ENCODE data around the gene AVPR2.

The AVPR2 gene

DNA sequence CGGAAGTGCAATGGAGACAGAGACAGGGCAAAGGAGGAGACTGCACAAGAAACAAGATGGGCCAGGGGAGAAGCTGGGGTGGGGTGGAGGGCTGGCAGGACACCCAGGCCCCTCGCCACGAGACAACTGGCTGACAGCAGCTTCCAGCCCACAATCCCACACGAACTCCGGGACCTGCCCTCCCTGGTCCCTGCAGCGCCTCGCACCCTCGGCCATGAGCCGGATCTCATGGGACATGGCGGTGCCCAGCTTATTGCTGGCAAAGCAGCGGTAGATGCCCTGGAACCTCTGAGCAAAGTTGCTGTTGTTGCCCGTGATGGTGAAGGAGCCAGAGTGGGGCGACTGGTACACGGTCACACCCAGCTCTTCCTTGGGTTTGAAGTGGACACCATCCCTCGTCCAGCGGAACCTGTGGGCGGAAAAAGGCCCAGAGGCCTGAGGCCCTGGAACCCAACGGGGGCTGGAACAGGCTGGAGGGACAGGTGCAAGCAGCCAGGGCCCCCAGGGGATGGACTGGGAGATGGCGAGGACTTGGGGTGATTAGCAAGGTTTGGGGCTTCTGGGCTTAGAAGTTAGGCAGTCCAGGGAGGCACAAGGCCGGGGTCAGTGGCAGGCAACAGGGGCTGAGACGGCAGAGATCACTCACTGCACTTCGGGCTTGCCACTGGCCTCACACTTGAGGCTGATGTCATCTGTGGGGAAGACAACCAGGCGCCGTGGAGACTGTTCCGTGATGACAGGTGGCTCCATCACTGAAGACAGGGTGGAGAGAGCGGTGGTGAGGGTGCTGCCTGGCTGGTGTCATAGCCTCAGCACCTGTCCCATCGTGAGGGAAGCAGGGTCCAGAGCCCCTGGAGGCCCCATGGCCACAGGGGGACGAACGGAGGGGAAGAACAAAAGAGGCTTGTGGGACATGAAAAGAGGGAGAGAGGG is 32.3 kb upstream of the AVPR2 start:
- DNase-seq: no peak

DNA sequence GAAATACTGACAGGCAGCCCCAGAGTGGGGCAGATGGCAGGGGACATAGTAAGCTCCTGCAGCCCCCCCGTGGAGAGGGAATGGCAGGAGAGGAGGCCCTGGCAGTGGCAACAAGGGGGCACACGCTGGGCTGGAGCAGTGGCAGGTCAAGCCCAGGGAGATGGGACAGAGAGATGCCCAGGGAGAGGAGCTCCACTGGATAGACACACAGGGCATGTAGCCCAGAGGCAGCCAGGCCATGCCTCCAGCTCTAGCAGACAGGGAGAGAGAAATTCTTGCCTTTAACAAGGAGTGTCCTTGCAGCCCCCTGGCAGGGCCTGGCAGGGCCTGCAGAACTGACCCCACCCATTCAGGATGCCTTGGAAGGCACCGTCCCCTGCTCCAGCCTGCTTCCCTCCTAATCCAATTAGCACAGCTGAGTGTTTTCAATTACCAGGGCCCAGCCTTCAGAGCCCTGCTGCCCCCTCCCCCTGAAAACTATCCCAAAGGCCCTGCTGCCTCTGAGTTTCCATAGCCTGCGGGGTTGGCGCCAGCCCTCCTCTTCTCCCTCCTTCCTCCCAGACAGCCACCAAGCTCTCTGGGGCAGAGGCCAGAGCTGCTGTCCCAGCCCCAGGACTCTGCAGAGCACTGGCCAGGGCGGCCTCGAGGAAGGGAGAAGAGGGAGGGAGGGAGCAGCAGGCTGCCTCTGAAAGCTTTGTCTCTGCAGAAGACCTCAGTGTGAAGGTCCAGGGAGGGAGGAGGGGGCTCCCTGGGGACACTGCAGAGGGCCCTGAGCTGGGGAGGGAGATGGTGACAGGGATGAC is 31.0 kb upstream of the AVPR2 start:
- DNase-seq: no peak

DNA sequence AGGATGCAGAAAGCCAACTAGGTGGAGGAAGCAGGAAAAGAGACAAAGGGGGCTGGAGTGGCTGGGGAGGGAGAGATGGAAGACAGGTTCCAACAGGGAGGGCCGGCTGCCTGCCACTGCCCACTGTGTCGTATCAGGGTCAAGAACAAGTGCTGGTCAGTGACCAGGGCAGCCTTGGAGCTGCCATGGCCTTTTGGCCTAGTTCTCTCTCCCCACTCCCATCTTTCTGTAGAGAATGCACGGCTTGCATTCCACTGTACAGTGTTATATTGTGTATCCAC is 30.4 kb upstream of the AVPR2 start:
- no peak for DNase-seq

DNA sequence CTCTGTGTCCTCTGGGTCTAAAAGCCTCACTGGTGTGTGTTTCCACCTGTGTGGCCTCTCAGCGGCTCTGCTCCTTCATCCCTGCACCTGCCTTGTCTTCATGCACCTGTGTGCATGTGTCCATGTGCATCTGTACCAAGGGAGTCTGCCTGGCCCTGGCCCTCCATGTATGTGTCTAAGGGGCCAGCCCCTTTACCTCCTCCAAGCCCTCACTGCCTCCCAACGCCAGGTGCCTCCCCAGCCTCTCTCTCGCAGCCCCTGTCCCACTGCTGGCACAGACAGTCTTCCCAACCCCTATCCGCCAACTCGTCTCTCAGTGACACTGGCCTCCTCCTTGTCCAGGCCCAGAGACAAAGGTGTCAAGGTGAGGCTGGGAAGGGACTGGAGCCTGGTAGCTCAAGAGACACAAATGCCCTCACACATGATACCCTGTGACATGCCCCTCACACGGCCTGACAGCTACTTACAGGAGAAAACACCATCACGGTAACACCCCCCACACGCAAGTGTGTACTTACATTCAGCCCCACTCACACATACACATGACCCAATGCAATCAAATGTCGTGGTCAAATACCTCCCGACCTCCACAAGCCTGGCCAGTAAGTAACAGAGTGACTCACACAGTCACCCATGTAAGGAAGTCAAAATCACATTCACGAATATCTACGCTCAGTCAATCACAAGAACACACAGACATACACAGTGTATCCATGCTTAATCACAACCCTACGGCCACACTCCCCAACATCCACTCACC is 29.9 kb upstream of the AVPR2 start:
- no peak for DNase-seq

DNA sequence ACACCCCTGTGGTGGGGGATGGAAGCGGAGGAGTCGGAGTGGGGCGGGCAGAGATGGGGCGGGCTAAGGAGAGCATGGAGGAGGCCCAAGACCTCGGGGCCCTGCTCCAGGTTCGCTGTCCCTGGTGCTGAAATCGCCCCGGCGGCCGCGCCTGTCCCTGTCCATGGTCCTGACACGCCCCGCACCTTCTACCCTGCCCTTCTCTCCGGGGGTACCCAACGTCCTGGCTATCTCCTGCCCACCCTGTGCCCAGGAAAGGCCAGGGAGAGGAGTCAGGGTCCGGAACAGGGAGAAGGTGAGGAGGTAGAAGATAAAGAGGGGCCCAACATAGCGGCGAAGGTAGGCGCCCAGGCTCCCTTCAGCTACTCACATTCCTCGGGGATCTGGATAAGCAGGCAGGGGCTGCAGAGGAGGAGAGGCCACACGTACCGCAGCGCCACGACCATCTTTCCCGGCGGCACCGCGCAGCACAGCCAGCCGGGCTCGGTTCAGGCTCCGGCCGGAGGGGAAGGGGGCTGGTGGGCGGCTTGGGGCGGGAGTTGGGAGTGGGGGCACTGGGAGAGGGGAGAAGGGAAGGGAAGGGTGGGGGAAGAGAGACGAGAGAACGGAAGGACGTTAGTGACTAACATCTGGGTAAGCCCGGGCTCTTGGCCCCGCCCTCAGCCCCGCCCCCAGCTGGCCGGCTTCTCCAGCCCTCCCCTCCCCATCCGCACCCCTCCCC is 28.9 kb upstream of the AVPR2 start:
- no peak for DNase-seq

DNA sequence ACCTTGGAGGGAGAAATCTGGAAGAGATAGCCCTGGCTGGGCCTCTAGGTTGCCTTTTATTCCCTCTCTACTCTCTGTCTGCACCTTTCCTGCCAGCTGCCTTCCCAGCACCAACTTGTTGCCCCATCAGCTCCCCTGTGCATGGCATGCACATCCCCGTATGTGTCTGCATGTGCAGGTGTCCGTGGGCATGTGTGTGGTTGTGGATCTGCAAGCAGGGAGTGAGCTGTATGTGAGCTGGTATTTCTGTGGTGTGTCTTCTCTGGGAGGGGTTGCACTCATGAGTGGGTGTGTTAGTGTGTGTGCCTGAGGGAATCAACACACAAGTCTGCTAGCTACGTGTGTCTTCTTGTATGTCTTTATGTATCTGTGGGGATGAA is 28.4 kb upstream of the AVPR2 start:
- no peak for DNase-seq

DNA sequence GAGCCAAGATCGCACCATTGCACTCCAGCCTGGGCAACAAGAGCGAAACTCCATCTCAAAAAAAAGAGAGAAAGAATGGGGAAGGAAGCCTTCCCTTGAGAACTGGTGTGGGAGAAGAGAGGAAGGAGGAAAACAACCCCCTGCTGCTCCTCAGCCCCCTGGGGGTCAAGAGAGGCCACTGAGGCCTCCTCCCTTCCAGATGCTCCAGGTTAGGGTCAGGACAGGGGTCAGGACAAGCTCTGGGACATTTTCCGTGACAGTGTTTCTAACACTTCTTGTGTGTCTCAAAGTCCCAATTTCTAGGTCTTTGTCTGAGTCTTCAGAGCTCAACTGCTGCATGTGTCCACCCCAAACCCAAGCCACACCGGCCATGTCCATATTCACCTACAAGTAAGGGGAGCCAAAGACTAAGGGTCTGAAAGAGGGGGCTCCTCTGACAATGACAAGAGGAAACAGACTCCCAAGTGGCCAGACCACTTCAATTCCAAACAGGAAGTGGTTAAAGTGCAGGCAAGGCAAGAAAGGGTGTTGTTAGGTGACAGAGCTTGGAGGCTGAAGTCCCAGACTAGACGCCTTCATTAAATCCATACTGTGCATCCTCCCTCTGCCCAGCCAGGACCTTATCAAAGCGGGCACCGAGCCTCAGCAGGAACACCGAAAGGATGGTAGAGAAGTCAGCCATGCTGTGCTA is 26.8 kb upstream of the AVPR2 start:
- DNase-seq: no peak

DNA sequence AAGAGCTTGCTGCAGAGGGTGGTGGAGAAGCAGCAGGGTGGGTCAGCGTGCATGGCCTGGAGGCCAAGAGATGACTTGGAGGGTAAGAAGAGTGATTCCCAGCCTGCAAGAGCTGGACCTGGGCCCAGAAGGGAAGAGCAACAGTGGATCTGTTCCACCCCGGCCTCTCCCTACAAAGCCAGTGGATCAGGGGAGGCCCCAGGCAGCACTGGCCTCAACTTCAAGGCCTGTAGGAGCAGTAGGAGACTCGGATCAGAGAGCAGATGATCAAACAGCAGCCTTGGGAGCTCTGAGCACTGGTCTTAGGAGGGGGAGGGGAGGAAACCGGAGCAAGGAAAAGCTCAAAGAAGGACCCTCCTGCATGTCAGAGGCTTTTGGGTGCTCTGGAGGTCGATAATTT is 26.1 kb upstream of the AVPR2 start:
- no peak for DNase-seq

DNA sequence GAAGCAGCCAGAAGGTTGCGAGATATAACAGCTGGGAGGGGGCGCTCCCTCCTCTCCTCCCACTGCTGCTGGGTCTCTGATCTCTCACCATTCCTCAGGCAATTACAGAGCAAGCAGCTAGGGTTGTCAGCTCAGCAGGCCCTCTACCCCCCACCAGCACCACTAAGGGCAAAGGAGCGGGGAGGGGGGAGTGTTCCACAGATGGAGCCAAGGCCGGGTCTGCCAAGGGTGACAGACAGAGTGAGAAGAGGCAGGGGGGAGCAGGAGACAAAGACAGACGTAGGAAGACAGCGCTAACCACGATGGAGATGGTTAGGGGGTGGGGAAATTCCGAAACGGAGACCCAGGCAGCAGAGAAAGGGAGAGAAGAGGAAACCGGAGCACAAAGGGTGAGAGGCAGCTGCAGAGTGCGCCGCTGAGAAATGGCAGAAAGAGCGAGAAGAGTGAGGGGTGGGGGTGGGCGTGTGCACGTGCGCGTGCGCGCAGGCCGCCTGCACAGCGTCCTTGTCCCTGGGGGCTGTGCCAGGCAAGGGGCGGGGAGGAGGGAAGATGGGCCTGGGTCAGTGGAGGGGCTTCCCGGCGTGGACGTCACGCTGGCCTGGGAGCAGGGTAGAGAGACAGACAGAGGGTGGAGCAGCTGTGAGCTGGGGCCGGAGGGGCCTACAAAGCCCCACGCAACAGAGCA is 25.4 kb upstream of the AVPR2 start:
- peak; percentile 82 for DNase-seq

DNA sequence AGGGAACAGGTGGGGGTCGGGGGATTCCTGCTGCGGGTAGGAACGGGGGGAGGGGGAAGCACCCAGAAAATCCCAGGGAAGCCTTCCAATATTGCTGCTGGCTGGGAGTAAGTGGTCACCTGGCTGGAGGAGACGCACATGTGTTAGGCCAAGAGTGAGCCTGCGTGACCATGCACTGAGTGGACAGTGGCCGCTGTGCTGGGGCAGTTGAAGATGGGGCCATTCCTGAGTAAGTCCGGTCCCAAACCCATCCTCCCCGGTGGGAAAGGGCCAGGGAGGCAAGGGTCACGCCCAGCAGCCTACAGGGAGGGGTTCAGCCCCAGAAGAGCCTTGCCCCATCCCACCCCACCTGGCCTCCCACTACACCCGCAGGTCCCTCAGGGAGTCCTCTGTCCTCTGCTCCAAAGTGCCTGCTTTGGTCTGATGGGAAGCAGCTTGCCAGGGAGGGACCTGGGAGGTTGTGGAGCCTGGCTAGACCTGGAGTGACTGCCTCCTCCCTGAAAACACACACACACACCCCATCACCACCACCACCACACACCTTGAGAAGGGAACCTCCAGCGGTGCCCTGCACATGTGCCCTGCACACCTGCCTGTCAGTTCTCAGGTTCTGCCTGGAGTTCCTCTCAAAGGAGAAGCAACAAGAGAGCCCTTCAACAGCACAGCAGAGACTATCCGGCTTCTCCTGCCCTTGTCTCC is 24.6 kb upstream of the AVPR2 start:
- no peak for DNase-seq

DNA sequence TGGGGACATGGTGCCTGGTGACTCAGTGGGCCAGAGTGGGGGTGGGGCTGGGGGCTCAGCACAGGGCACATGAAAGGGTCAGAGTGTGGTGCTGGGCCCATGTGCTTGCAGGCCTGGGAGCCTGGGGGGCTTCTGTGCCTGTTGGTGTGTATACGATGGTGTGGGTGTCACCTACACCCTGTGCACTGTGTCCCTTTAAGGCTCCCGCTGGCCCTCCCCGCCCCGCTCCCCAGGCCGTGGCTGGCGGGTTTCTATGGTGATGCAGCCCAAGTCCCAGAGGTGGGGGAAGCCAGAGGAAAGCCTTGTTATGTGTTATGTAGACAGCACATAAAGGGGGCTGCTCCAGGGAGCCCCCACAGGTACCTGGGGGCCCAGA is 24.0 kb upstream of the AVPR2 start:
- no peak for DNase-seq

DNA sequence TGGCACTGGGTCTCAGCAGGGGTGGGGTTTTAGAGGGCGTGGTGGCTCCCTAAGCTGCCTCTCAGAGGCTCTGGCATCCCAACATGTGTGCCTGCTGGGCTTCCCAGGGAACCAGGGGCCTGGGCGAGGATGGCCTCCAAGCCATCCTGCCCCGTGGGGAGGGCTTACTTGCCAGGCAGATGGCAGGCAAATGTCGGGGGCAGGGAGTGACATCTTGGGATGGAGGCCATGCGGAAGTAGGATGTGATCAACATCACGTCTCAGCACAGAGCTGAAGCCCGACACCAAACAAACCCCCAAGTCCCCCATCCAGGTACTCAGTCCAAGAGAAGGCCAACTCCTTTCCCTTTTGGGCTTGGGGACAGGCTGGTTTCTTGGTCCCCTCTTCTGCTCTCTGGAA is 23.2 kb upstream of the AVPR2 start:
- no peak for DNase-seq

DNA sequence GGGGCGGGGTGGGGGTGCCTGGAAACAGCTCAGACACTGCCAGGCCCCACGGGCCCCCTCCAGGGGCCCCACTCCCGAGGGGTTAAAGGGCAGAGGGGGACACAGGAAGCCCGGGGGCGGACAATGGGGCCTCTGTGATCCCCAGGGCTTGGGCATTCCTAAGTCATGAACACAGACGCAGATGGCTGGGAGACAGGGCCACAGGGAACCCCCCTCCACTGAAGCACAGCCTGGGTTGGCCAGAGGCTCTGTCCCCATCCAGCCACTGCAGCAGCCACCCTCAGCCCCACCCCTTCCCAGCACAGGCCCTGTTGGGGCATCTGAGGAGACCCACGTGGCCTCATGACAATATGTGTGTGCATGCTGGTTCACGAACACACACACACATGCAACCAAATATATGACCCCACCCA is 22.4 kb upstream of the AVPR2 start:
- no peak for DNase-seq

DNA sequence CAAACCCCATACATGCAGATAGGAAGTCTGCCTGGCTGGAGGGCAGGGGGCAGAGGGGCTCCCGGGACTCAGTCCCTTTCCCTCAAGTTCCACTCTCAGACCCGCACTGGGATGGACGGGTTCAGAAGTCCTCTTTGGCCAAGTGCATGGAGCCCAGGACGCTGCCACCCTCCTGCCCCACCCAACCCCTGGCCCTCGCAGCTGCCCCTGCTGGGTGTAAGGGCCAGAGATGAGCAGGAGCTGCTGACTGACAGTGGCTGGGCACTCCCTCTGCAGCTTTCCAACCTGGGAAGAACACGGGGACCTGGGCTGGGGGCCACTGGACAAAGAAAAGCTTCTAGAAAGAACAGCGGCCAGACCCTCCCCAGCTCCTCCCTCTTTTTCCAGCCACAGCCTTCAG is 21.9 kb upstream of the AVPR2 start:
- no peak for DNase-seq

DNA sequence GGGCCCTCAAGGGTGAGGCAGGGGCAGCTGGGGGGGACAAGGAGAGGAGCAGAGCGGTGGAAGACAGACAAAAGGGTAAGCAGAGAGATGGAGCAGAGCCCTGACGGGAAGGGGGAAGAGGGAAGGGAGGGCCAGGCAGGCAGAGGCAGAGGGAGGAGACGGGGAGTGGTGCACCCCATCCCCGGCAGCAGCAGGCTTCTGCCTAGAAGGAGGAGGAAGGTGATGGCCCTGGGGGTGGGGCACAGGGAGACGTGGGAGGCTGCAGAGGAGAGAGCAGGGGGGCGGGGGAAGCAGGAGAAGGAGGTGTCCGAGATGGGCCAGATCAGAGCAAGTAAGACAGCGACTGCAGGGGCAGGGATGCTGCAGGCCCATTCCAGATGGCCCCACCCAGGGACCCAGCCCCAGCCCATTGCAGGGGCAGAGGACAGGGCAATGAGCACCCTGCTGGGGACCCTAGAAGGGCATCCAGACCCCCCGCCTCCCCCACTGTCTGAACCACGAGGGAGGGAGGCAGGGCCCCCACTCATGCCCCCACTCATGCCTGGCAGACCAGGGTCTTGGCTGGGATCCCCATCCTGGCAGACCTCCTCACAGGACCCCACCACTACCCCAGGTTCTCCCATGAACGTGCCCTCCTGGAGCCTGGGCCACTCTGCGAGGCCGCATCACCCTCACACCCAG is 21.2 kb upstream of the AVPR2 start:
- no peak for DNase-seq

DNA sequence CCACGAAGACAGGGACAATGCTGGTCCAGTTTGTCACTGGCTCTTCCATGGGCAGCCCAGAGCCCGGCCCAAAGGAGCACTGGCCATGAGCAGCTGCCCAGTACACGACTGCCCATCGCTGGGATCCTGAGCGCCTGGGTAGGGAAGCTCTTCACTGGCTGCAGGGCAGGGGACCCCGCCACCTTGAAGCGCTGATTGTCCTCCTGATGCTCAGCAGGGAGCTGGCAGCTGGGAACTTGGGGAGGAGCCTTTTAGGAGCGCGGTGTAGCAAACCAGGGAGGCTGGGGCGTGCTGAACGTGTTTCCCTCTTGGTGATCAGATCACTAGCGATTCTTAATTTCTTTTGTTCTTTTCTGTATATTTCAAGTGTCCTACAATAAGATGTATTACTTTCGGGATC is 20.3 kb upstream of the AVPR2 start:
- no peak for DNase-seq

DNA sequence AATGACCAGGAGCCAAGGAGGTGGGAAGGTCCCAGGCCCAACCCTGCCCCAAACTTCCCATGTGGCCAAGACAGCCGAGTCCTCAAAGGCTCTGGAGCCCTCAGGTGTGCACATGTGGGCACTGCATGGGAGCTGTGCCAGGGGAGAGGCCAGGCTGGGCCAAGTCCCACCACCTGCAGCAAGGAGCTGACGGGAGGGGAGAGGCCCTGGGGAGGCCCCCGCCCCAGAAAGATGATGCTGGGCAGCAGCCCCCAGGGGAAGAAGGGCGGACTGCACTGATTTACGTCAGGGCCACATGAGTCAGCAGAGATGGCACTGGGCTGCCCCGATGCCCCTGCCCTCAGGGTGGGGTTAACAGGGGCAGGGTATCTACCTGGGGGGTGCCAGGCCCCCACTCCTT is 19.9 kb upstream of the AVPR2 start:
- DNase-seq: no peak

DNA sequence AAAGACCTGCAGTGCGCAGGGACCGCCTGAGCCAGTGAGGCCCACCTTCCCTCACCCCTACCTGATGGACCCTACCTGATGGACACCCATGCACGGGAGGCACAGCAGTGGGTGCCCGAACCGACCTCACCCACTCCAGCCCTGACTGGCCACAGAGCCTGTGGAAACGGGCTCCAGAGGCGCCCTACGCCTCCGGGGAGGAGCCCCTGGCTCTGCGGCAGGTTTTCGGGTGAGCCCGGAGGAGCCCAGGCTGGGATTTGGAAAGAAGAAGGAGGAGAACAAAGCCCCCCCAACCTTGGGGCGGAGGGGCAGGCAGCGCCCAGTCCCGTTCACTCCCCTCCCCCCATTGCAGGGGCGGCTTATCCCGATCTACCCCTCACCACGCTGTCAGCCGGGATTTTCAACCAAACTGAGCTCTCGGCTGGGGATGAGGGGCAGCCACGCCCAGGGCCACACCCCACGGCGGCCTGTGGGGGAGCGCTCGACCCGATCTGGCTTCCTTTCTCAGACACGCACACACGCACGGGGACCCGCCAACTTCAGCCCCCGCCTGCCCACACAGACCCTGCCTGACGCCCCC is 19.2 kb upstream of the AVPR2 start:
- no peak for DNase-seq

DNA sequence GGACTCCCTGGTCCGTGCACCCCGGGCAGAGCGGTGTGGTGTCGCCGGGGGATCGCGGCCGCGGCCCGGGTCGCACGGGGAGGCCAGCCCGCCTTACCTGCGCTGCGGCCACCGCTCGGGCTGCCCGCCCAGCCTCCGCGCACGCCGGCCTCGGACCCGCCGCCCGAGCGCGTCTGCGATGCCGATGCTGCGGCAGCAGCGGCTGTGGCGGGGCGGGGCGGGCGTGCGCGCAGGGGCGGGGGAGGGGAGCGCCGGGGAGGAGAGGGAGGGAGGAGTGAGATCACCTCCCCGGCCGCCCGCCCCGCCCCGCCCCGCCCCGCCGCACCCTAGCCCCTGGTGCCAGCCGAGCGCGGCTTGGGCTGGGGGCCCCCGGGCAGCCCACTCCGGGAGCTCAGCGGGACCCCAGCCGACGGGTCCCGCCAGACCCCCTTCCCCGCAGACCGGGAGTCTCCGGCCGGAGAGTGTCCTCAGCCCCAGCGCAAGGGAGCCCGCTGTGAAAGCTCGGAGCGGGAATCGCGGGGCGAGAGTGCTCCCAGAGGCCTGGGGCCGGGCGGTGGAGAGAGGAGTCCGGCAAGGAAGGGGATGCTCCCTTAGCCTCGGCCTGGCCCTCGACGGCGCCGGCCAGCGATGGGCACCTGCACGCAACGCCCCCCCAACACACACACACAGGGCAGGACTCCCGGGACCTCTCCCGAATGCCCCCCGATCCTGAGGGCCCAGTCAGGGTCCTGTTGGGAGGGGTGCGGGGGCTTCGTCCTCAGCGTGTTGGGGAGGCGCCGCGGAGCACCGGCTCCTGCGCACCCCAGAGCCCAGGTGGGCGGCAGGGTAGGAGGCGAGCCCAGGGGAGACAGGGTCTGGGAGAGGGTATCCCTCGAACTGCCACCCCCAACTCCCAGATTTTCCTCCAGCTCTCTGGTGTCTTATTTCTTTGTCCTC is 18.2 kb upstream of the AVPR2 start, which contains the start of gene L1CAM:
L1CAM (minus strand) TSS at position 206 of the 936 bp plus-strand sequence. CDS start 10,337 bp downstream, outside the sequence.
- no peak for DNase-seq

Measured in NCI-H1092 (cell line).